ENCODE data around the gene POLL. TPM values are rescaled to one million over a fixed set of nuclear protein-coding genes. Genes with fewer than 3 reads are reported as not detected.

Gene POLL
- total and polyA plus RNA-seq, 2 experiments from 2014 or later, result 16.8 to 17.7 TPM

- H3K27me3 ChIP-seq, result no peaks in the 10 kb centered on the region
- no peaks in the 10 kb centered on the region for H3K36me3 ChIP-seq (replicated peaks; ENCODE audit: insufficient read depth, low read depth)
- 87% methylated on average over 10 of the region's 10 CpGs for WGBS (ENCODE audit: low lambda C conversion rate, missing lambda C conversion rate)
- H2AFZ ChIP-seq, result no peak overlapping the region
- H3K9me3 ChIP-seq (ENCODE audit: low read depth), result no peaks in the 10 kb centered on the region
- H4K20me1 ChIP-seq (ENCODE audit: insufficient read depth, poor library complexity, severe bottlenecking), result no peaks in the 10 kb centered on the region
- no peak overlapping the region for H3K27ac ChIP-seq
- H3K4me2 ChIP-seq, result no peak overlapping the region
- H3K4me1 ChIP-seq (ENCODE audit: insufficient read depth), result no peaks in the 10 kb centered on the region
- DNase-seq (ENCODE audit: low spot score), result no peak
- TF ChIP-seq EZH2phosphoT487 (IDR thresholded peaks at IDR 0.05; ENCODE audit: low read depth, severe bottlenecking, unreplicated experiment) (no peak), EZH2 (IDR thresholded peaks at IDR 0.05; ENCODE audit: borderline replicate concordance) (no peak), CTCF (IDR thresholded peaks at IDR 0.05; ENCODE audit: poor library complexity) (no peak)
- H3K9me2 ChIP-seq (replicated peaks; ENCODE audit: insufficient read depth), result no peaks in the 10 kb centered on the region
- no peak overlapping the region for H3K4me3 ChIP-seq
- H3K79me2 ChIP-seq, result no peaks in the 10 kb centered on the region
Observed at GRCh38 chr10:101580486-101581399, 7.3 kb downstream of the POLL start.

- Histone ChIP-seq H2AFZ (no peak overlapping the region), H3K27me3 (no peaks in the 10 kb centered on the region), H3K9me2 (replicated peaks; ENCODE audit: insufficient read depth) (no peaks in the 10 kb centered on the region), H3K27ac (no peak overlapping the region), H4K20me1 (ENCODE audit: insufficient read depth, poor library complexity, severe bottlenecking) (no peaks in the 10 kb centered on the region), H3K4me1 (ENCODE audit: insufficient read depth) (no peaks in the 10 kb centered on the region), H3K79me2 (no peaks in the 10 kb centered on the region), H3K36me3 (replicated peaks; ENCODE audit: insufficient read depth, low read depth) (no peaks in the 10 kb centered on the region), H3K9me3 (ENCODE audit: low read depth) (no peaks in the 10 kb centered on the region), H3K4me3 (no peak overlapping the region), H3K4me2 (no peak overlapping the region)
- TF ChIP-seq CTCF (IDR thresholded peaks at IDR 0.05; ENCODE audit: poor library complexity) (no peak), EZH2phosphoT487 (IDR thresholded peaks at IDR 0.05; ENCODE audit: low read depth, severe bottlenecking, unreplicated experiment) (no peak), EZH2 (IDR thresholded peaks at IDR 0.05; ENCODE audit: borderline replicate concordance) (no peak)
- DNase-seq (ENCODE audit: low spot score), result no peak
- WGBS (ENCODE audit: low lambda C conversion rate, missing lambda C conversion rate), result 99% methylated on average over 12 of the region's 12 CpGs
Observed at GRCh38 chr10:101579516-101579870, 8.6 kb downstream of the POLL start.

- Histone ChIP-seq H3K4me2 (no peak overlapping the region), H3K27ac (no peak overlapping the region), H3K4me3 (no peak overlapping the region), H3K36me3 (replicated peaks; ENCODE audit: insufficient read depth, low read depth) (no peaks in the 10 kb centered on the region), H3K79me2 (no peaks in the 10 kb centered on the region), H3K9me3 (ENCODE audit: low read depth) (no peaks in the 10 kb centered on the region), H2AFZ (no peak overlapping the region), H3K27me3 (no peaks in the 10 kb centered on the region), H4K20me1 (ENCODE audit: insufficient read depth, poor library complexity, severe bottlenecking) (no peaks in the 10 kb centered on the region), H3K9me2 (replicated peaks; ENCODE audit: insufficient read depth) (no peaks in the 10 kb centered on the region), H3K4me1 (ENCODE audit: insufficient read depth) (no peaks in the 10 kb centered on the region)
- no peak for TF ChIP-seq EZH2phosphoT487 (IDR thresholded peaks at IDR 0.05; ENCODE audit: low read depth, severe bottlenecking, unreplicated experiment)
- TF ChIP-seq EZH2 (IDR thresholded peaks at IDR 0.05; ENCODE audit: borderline replicate concordance), result no peak
- DNase-seq (ENCODE audit: low spot score), result no peak
- 94% methylated on average over 13 of the region's 13 CpGs for WGBS (ENCODE audit: low lambda C conversion rate, missing lambda C conversion rate)
Observed at GRCh38 chr10:101578803-101579515, 9.1 kb downstream of the POLL start.

GRCh38 chr10:101578192-101578591 is 9.9 kb downstream of the POLL start:
- no peaks in the 10 kb centered on the region for H3K9me3 ChIP-seq (ENCODE audit: low read depth)
- H3K79me2 ChIP-seq, result no peaks in the 10 kb centered on the region
- H4K20me1 ChIP-seq (ENCODE audit: insufficient read depth, poor library complexity, severe bottlenecking), result no peaks in the 10 kb centered on the region
- H3K27ac ChIP-seq, result no peak overlapping the region
- no peak overlapping the region for H3K4me3 ChIP-seq
- H3K4me2 ChIP-seq, result no peak overlapping the region
- no peak overlapping the region for H2AFZ ChIP-seq
- no peaks in the 10 kb centered on the region for H3K9me2 ChIP-seq (replicated peaks; ENCODE audit: insufficient read depth)
- no peaks in the 10 kb centered on the region for H3K36me3 ChIP-seq (replicated peaks; ENCODE audit: insufficient read depth, low read depth)
- no peaks in the 10 kb centered on the region for H3K4me1 ChIP-seq (ENCODE audit: insufficient read depth)
- no peak for DNase-seq (ENCODE audit: low spot score)
- H3K27me3 ChIP-seq, result no peaks in the 10 kb centered on the region
- TF ChIP-seq EZH2 (IDR thresholded peaks at IDR 0.05; ENCODE audit: borderline replicate concordance) (no peak), EZH2phosphoT487 (IDR thresholded peaks at IDR 0.05; ENCODE audit: low read depth, severe bottlenecking, unreplicated experiment) (no peak), CTCF (IDR thresholded peaks at IDR 0.05; ENCODE audit: poor library complexity) (no peak)
- WGBS (ENCODE audit: low lambda C conversion rate, missing lambda C conversion rate), result 85% methylated on average over 5 of the region's 5 CpGs

Measured in hepatocyte (in vitro differentiated cells).